Mucosa of stomach (tissue), 1 donor: ENCODE results near the gene SLC44A1.

ENCODE experiments used
- H3K27me3 ChIP-seq: one replicate; pipeline ENCODE4 v1.7.0; 2013; ENCODE audit warnings: mild to moderate bottlenecking, low read length; ENCODE audit not compliant: control insufficient read depth, insufficient read depth
- H3K36me3 ChIP-seq: one replicate; pipeline ENCODE4 v1.7.0; 2013; ENCODE audit warnings: low read length; ENCODE audit not compliant: control insufficient read depth, insufficient read depth
- H3K4me1 ChIP-seq: one replicate; pipeline ENCODE4 v1.7.0; 2013; ENCODE audit warnings: mild to moderate bottlenecking, low read length; ENCODE audit not compliant: control insufficient read depth, insufficient read depth
- H3K4me3 ChIP-seq: one replicate; pipeline ENCODE4 v1.7.0; 2013; ENCODE audit warnings: low read length
- H3K9ac ChIP-seq: one replicate; pipeline ENCODE4 v1.7.0; 2013; ENCODE audit warnings: mild to moderate bottlenecking, low read length, moderate library complexity
- H3K9me3 ChIP-seq: one replicate; pipeline ENCODE4 v1.7.0; 2013; ENCODE audit warnings: mild to moderate bottlenecking, low read length, moderate library complexity; ENCODE audit not compliant: control insufficient read depth
- donor health status: Pancreatic carcinoma.

SLC44A1 gene

GRCh38 chr9:105484226-105484625 lies 239.8 kb downstream of the SLC44A1 start:
- Histone ChIP-seq H3K4me1 (no peaks in the 10 kb centered on the region), H3K4me3 (no peak overlapping the region), H3K9me3 (no peaks in the 10 kb centered on the region), H3K9ac (no peak overlapping the region), H3K36me3 (no peaks in the 10 kb centered on the region), H3K27me3 (no peaks in the 10 kb centered on the region)

- Histone ChIP-seq H3K27me3 (no peaks in the 10 kb centered on the region), H3K36me3 (no peaks in the 10 kb centered on the region), H3K4me3 (no peak overlapping the region), H3K4me1 (no peaks in the 10 kb centered on the region), H3K9ac (no peak overlapping the region), H3K9me3 (no peaks in the 10 kb centered on the region)
These were observed 240.7 kb downstream of the SLC44A1 start for GRCh38 chr9:105485131-105485530.
